ENCODE measurements around the gene GPR137. TPM values are rescaled to one million over a fixed set of nuclear protein-coding genes. Genes with fewer than 3 reads are reported as not detected.

The GPR137 gene
- total RNA-seq, 2 experiments from 2014 or later = 18.3 to 52.3 TPM

- CTCF ChIA-PET (ENCODE audit: unreplicated experiment) = interaction anchor here (0.9 to 1.4 kb wide), 3 partner anchors 14 to 25 kb away, joined by 3 to 9 read pairs (median 6); partner anchors contain the start of genes PRDX5 and TRMT112
Measured at GRCh38 chr11:64331569-64332371, 46.1 kb downstream of the GPR137 start.

DNA sequence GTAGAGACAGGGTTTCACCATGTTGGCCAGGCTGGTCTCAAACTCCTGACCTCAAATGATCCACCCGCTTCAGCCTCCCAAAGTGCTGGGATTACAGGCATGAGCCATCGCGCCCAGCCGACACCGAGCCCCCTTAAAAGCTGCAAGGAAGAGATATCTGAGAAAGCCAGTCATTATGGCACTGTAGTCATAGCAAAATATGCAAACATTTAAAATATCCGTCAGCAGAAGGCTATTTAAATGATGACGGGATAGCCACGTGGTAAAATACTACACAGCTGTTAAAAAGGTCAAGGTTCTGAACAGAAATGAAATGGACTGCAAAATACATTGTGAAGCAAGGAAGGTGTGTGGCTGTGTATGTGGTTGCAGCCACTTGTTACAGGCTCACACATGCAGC, 47.9 kb downstream of the GPR137 start:
- Histone ChIP-seq H3K4me2 (ENCODE audit: low read length) (no peak overlapping the region), H3K27ac (ENCODE audit: low read depth, low read length, poor library complexity, severe bottlenecking) (no peak overlapping the region), H3K36me3 (ENCODE audit: insufficient read depth, low read length) (peaks cover 21% of the 10 kb centered on the region), H3K4me3 (ENCODE audit: low read depth, low read length, poor library complexity, severe bottlenecking) (no peak overlapping the region), H3K9me3 (ENCODE audit: low read length) (no peaks in the 10 kb centered on the region), H4K20me1 (ENCODE audit: insufficient read depth, low read length) (no peaks in the 10 kb centered on the region), H3K79me2 (ENCODE audit: insufficient read depth, low read depth, low read length) (no peaks in the 10 kb centered on the region; the same call in 1 of the 2 replicates), H3K4me1 (ENCODE audit: insufficient read depth, low read length, poor library complexity, severe bottlenecking) (peaks cover 41% of the 10 kb centered on the region), H2AFZ (ENCODE audit: low read length) (no peak overlapping the region), H3K9me2 (ENCODE audit: insufficient read depth, low read length) (no peaks in the 10 kb centered on the region)
- DNase-seq (ENCODE audit: low spot score) = no peak
- intact Hi-C loops (cut with micrococcal nuclease; ENCODE audit: unreplicated experiment) = no loop called here
- TF ChIP-seq EZH2phosphoT487 (IDR thresholded peaks at IDR 0.05; ENCODE audit: borderline replicate concordance, low read depth, low read length) = no peak
- TF ChIP-seq, protein P1, sequence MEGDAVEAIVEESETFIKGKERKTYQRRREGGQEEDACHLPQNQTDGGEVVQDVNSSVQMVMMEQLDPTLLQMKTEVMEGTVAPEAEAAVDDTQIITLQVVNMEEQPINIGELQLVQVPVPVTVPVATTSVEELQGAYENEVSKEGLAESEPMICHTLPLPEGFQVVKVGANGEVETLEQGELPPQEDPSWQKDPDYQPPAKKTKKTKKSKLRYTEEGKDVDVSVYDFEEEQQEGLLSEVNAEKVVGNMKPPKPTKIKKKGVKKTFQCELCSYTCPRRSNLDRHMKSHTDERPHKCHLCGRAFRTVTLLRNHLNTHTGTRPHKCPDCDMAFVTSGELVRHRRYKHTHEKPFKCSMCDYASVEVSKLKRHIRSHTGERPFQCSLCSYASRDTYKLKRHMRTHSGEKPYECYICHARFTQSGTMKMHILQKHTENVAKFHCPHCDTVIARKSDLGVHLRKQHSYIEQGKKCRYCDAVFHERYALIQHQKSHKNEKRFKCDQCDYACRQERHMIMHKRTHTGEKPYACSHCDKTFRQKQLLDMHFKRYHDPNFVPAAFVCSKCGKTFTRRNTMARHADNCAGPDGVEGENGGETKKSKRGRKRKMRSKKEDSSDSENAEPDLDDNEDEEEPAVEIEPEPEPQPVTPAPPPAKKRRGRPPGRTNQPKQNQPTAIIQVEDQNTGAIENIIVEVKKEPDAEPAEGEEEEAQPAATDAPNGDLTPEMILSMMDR (conservative IDR thresholded peaks at IDR 0.05; ENCODE audit: low read length) = no peak
- no TSS peak for BruUV-seq (replicated peaks)
- CTCF ChIA-PET (ENCODE audit: unreplicated experiment) = no interaction called here
- POLR2A ChIA-PET = interaction anchor here (0.8 kb wide), 1 partner anchor 16 kb away, joined by 3 read pairs; the partner anchor contains the start of gene PRDX5

More at GRCh38 chr11:64331569-64332371, 46.1 kb downstream of the GPR137 start:
- BruUV-seq (replicated peaks) = no TSS peak
- no peaks in the 10 kb centered on the region for H3K79me2 ChIP-seq (ENCODE audit: insufficient read depth, low read depth, low read length)
- intact Hi-C loops (cut with micrococcal nuclease; ENCODE audit: unreplicated experiment) = loop anchor here (1.0 kb wide), 1 partner anchor 13 kb away; the partner anchor contains the start of gene PRDX5
- peaks cover 31% of the 10 kb centered on the region for H3K4me1 ChIP-seq (ENCODE audit: insufficient read depth, low read length, poor library complexity, severe bottlenecking)
- H3K4me3 ChIP-seq (ENCODE audit: low read depth, low read length, poor library complexity, severe bottlenecking) = no peak overlapping the region
- H2AFZ ChIP-seq (ENCODE audit: low read length) = no peak overlapping the region
- no peaks in the 10 kb centered on the region for H3K9me3 ChIP-seq (ENCODE audit: low read length)
- POLR2A ChIA-PET = interaction anchor here (1.1 to 1.9 kb wide), 3 partner anchors 8 to 27 kb away, joined by 3 to 11 read pairs (median 4); partner anchors contain the start of genes PRDX5 and TRMT112
- peak; percentile 57 for DNase-seq (ENCODE audit: low spot score)
- H4K20me1 ChIP-seq (ENCODE audit: insufficient read depth, low read length) = no peaks in the 10 kb centered on the region
- peaks cover 9% of the 10 kb centered on the region; the same call in 1 of the 2 replicates for H3K36me3 ChIP-seq (ENCODE audit: insufficient read depth, low read length)
- TF ChIP-seq EZH2phosphoT487 (IDR thresholded peaks at IDR 0.05; ENCODE audit: borderline replicate concordance, low read depth, low read length) = no peak
- TF ChIP-seq, protein P1 (conservative IDR thresholded peaks at IDR 0.05; ENCODE audit: low read length) = peak; percentile 72
- H3K9me2 ChIP-seq (ENCODE audit: insufficient read depth, low read length) = no peaks in the 10 kb centered on the region
- H3K4me2 ChIP-seq (ENCODE audit: low read length) = peak overlapping the region; percentile 20; the same call in 1 of the 2 replicates
- no peak overlapping the region for H3K27ac ChIP-seq (ENCODE audit: low read depth, low read length, poor library complexity, severe bottlenecking)

All from OCI-LY7 (cell line).